ENCODE data around the gene BEX2. TPM values are rescaled to one million over a fixed set of nuclear protein-coding genes. Genes with fewer than 3 reads are reported as not detected.

Gene BEX2
- total RNA-seq, 3 donors from 2014 or later = 4.6 to 5.5 (median 4.9) TPM

DNA sequence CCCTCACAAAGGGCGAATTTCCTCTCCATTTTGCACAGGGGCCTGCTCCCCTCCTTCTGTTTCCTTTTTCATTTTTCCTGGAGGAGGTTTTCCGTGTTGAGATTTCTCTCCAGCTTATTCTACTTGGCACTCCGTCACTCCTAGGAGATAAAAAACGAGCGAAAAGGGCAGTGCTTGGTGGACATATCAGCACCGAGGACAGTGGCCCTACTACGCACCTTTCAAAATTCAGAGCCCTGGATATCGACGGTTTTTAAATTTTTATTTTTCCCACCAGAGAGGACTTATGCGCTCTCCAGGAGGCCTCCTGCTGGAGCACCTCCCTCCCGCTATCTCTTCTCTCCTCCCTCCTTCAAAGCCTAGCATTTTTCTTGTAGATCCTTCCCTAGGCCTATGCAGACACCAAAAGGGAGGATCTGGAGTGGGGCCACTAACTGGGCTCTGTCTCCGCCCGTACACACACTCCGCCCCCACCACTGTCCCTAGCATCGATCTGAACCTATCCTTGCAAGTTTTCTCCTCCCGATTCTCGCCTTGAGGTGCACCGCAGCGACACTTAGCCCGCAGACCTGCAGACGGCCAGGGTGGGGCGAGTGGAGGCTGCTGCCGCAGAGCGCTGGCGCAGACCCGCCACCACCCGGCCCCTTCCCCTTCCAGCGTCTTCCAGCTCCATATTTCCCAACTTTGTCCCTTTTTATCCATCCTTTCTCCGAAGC, 37.0 kb upstream of the BEX2 start:
- ATAC-seq = no peak

GRCh38 chrX:103344606-103345005, 33.8 kb upstream of the BEX2 start:
- Histone ChIP-seq H3K4me1 (ENCODE audit: low read depth) (no peaks in the 10 kb centered on the region), H3K36me3 (ENCODE audit: low read depth) (no peaks in the 10 kb centered on the region), H3K9me3 (no peaks in the 10 kb centered on the region), H3K4me3 (no peak overlapping the region)
- intact Hi-C loops (cut with DNase I, micrococcal nuclease) = loop anchor here (5.0 to 10.0 kb wide), 2 partner anchors 118 to 120 kb away; no protein-coding TSS in a partner anchor
- ATAC-seq (no peak), DNase-seq (no peak)
- no peak for TF ChIP-seq CTCF (IDR thresholded peaks at IDR 0.05)

More for the DNA sequence above, 37.0 kb upstream of the BEX2 start:
- Histone ChIP-seq H3K36me3 (ENCODE audit: low read depth) (no peaks in the 10 kb centered on the region), H3K4me3 (no peak overlapping the region), H3K4me1 (ENCODE audit: low read depth) (no peaks in the 10 kb centered on the region), H3K9me3 (no peaks in the 10 kb centered on the region)
- DNase-seq = no peak
- intact Hi-C loops (cut with DNase I, micrococcal nuclease) = loop anchor here in 1 of 2 donors (10.0 kb wide), 1 partner anchor 117 kb away; no protein-coding TSS in a partner anchor
- TF ChIP-seq CTCF (IDR thresholded peaks at IDR 0.05) = no peak

DNA sequence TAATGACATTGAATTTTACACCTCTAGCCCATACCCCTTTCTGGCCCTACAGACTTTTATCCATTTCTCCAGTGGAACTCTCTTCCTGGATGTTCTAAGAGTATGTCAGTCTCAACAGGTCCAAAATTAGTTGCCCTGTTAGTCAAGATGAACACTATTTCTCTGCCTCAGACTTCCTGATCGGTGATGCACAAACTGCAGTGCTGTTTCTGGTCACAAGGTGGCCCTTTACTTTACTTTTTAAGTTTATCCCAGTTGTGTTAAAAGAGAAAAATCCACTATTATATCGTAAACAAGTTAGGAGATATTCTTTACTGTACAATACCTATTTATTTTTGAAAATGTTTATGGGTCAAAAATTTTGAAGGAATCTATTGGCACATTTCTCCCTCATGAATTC, 32.3 kb upstream of the BEX2 start:
- ATAC-seq (peak; percentile 54), DNase-seq (peak in 1 of 3 donors; percentile 70)
- H3K36me3 ChIP-seq (ENCODE audit: low read depth) = no peaks in the 10 kb centered on the region
- H3K4me3 ChIP-seq = no peak overlapping the region
- intact Hi-C loops (cut with DNase I, micrococcal nuclease) = loop anchor here (5.0 to 10.0 kb wide), 2 partner anchors 119 to 122 kb away; no protein-coding TSS in a partner anchor
- peak; percentile 31 for TF ChIP-seq CTCF (IDR thresholded peaks at IDR 0.05)
- H3K4me1 ChIP-seq (ENCODE audit: low read depth) = no peaks in the 10 kb centered on the region
- H3K9me3 ChIP-seq = no peaks in the 10 kb centered on the region

DNA sequence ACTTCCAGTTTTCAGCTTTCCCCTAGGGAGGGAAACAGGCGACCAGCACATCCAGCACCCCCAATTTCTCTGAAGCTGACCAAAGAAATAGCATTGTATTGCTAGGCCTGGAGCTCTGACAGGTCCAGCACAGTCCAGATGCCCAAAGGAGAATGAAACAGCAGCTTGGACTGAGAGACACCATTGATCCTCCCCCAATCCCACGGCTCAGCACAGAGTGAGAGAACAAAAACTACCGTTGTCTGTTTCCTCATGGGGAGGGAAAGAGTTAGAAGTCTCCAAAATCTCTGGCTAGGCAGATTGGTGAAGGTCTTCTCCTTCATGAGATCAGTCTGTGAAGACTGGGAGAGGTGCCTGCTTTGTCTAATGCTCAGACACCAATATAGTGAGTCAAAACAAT, 27.9 kb upstream of the BEX2 start:
- no peak for TF ChIP-seq CTCF (IDR thresholded peaks at IDR 0.05)
- Histone ChIP-seq H3K9me3 (no peaks in the 10 kb centered on the region), H3K4me3 (no peak overlapping the region), H3K36me3 (ENCODE audit: low read depth) (no peaks in the 10 kb centered on the region), H3K4me1 (ENCODE audit: low read depth) (no peaks in the 10 kb centered on the region)
- ATAC-seq = no peak
- intact Hi-C loops (cut with DNase I, micrococcal nuclease) = no loop called here
- DNase-seq = no peak

DNA sequence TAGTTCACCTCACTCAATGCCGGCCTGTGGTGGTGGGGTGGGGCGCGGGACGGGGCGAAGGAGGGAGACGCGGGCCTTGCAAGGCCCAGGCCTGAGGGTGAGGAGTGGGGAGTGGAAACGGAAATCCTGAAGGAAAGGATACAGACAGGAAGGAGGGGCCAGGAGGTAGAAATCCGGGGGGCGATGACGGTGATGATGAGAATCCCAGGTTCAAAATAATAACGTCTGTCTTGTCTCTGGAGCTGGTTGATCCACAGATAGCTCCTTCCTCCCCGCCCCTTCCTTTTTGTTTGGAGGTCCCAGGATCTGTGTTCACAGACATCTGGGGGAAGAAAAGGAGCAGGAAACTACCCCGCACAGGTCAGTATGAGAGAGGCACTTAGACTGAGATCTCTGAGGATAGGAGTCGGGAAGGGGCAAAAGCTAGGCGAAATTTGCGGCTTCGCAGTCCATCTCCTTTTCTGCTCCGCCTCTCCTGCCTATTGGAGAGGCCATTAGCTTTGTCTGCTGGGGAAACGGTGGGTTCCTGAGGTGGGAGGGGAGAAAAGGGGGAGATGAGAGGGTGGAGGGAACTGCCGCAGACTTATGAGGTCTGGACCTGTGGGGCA, 20.0 kb upstream of the BEX2 start:
- Histone ChIP-seq H3K9me3 (no peaks in the 10 kb centered on the region), H3K4me1 (ENCODE audit: low read depth) (no peaks in the 10 kb centered on the region), H3K4me3 (no peak overlapping the region), H3K36me3 (ENCODE audit: low read depth) (no peaks in the 10 kb centered on the region)
- no peak for TF ChIP-seq CTCF (IDR thresholded peaks at IDR 0.05)
- intact Hi-C loops (cut with DNase I, micrococcal nuclease) = no loop called here
- DNase-seq = no peak
- ATAC-seq = no peak
